HEK293 (cell line): ENCODE results near the gene AEBP1.

Source experiments
- ZFP41 ChIP-seq: fragments of 450-650 bp; formaldehyde crosslinking; IDR thresholded peaks from 2 replicates; pipeline ENCODE4 v1.5.1; 2016; ENCODE audit warnings: missing biosample characterization, missing genetic modification characterization, borderline replicate concordance
- ZNF747 ChIP-seq: fragments of 450-650 bp; formaldehyde crosslinking; IDR thresholded peaks from 2 replicates; pipeline ENCODE4 v1.5.1; 2016; ENCODE audit warnings: missing biosample characterization, missing genetic modification characterization
- TF ChIP-seq, protein P1 (sequence below): fragments of 450-650 bp; formaldehyde crosslinking; IDR thresholded peaks from 2 replicates; pipeline ENCODE4 v1.5.1; 2016; ENCODE audit warnings: missing biosample characterization, missing genetic modification characterization
- TF ChIP-seq, protein P2 (sequence below): fragments of 450-650 bp; formaldehyde crosslinking; IDR thresholded peaks from 2 replicates; pipeline ENCODE4 v1.5.1; 2016; ENCODE audit warnings: missing biosample characterization, missing genetic modification characterization

DNA sequence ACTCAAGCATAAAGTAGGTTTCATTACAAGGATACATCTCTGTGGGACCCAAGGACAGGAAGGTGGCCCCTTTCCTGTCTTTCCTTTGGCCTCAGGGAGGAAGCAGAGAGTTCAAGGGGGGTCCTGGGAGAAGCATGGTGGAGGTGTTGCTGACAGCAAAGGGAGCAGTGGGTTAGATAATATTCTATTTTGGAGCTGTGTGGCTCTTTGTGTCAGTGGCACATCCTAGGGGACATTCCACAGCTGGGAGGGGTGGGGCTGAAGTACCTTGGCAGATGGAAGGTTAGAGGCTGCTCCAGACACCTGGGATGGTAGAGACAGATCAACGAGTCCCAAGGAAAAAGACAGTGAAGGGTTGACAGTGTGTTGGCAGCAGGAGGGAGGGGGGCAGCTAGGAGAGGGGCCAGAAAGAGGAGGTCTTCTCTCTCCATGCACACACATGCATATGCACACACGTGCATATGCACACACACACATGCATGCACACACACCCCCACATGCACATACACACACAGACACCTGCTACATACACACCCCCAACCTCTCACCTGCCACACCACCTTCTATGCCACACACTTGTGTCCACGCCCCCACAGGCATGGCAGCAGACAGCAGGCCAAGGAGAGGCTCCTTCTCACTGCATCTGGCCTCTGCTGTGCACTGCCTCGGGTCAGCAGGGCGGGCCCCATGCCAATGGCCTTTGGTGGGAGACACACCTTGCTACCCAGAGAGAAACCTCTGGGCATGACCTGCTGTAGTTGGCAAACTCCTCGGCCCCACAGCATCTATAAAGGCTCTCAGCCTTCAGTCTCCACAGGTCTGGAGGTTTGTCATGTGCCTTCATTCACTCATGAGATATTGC is 24.8 kb downstream of the AEBP1 start:
- TF ChIP-seq, protein P1, sequence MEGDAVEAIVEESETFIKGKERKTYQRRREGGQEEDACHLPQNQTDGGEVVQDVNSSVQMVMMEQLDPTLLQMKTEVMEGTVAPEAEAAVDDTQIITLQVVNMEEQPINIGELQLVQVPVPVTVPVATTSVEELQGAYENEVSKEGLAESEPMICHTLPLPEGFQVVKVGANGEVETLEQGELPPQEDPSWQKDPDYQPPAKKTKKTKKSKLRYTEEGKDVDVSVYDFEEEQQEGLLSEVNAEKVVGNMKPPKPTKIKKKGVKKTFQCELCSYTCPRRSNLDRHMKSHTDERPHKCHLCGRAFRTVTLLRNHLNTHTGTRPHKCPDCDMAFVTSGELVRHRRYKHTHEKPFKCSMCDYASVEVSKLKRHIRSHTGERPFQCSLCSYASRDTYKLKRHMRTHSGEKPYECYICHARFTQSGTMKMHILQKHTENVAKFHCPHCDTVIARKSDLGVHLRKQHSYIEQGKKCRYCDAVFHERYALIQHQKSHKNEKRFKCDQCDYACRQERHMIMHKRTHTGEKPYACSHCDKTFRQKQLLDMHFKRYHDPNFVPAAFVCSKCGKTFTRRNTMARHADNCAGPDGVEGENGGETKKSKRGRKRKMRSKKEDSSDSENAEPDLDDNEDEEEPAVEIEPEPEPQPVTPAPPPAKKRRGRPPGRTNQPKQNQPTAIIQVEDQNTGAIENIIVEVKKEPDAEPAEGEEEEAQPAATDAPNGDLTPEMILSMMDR (tag by site-specific recombination), result no peak
- TF ChIP-seq ZFP41 (no peak), ZNF747 (no peak)
- TF ChIP-seq, protein P2, sequence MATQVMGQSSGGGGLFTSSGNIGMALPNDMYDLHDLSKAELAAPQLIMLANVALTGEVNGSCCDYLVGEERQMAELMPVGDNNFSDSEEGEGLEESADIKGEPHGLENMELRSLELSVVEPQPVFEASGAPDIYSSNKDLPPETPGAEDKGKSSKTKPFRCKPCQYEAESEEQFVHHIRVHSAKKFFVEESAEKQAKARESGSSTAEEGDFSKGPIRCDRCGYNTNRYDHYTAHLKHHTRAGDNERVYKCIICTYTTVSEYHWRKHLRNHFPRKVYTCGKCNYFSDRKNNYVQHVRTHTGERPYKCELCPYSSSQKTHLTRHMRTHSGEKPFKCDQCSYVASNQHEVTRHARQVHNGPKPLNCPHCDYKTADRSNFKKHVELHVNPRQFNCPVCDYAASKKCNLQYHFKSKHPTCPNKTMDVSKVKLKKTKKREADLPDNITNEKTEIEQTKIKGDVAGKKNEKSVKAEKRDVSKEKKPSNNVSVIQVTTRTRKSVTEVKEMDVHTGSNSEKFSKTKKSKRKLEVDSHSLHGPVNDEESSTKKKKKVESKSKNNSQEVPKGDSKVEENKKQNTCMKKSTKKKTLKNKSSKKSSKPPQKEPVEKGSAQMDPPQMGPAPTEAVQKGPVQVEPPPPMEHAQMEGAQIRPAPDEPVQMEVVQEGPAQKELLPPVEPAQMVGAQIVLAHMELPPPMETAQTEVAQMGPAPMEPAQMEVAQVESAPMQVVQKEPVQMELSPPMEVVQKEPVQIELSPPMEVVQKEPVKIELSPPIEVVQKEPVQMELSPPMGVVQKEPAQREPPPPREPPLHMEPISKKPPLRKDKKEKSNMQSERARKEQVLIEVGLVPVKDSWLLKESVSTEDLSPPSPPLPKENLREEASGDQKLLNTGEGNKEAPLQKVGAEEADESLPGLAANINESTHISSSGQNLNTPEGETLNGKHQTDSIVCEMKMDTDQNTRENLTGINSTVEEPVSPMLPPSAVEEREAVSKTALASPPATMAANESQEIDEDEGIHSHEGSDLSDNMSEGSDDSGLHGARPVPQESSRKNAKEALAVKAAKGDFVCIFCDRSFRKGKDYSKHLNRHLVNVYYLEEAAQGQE (tag by site-specific recombination), result no peak
